H9 (cell line): ENCODE data around the gene S100Z. TPM values are rescaled to one million over a fixed set of nuclear protein-coding genes. Genes with fewer than 3 reads are reported as not detected.

Experiments
- DNase-seq: peaks from one replicate; pipeline ENCODE4 v3.0.0-alpha.2; 2017
- H2AFZ ChIP-seq: one replicate; pipeline ENCODE4 v1.6.1; 2013; ENCODE audit warnings: mild to moderate bottlenecking, low read length, control low read depth, moderate library complexity
- H2AK5ac ChIP-seq: 2 replicates; pipeline ENCODE4 v1.6.1; 2013; ENCODE audit warnings: low read length, control low read depth, mixed read lengths; ENCODE audit not compliant: insufficient read length
- H2BK120ac ChIP-seq: one replicate; pipeline ENCODE4 v1.6.1; 2013; ENCODE audit warnings: low read depth, mild to moderate bottlenecking, low read length, control low read depth, inconsistent platforms; ENCODE audit not compliant: poor library complexity, severe bottlenecking
- H2BK12ac ChIP-seq: 2 replicates; pipeline ENCODE4 v1.6.1; 2013; ENCODE audit warnings: low read length, control low read depth, mixed read lengths, low read depth; ENCODE audit not compliant: insufficient read length
- H2BK15ac ChIP-seq: 2 replicates; pipeline ENCODE4 v1.6.1; 2013; ENCODE audit warnings: low read depth, low read length, control low read depth
- H2BK20ac ChIP-seq: one replicate; pipeline ENCODE4 v1.6.1; 2013; ENCODE audit warnings: low read depth, mild to moderate bottlenecking, low read length, control low read depth, inconsistent platforms; ENCODE audit not compliant: poor library complexity, severe bottlenecking
- H2BK5ac ChIP-seq: 2 replicates; pipeline ENCODE4 v1.6.1; 2013; ENCODE audit warnings: low read length, control low read depth, mixed read lengths; ENCODE audit not compliant: insufficient read length
- H3K14ac ChIP-seq: 2 replicates; pipeline ENCODE4 v1.6.1; 2013; ENCODE audit warnings: low read length, control low read depth; ENCODE audit not compliant: insufficient read depth
- H3K18ac ChIP-seq: 2 replicates; pipeline ENCODE4 v1.6.1; 2013; ENCODE audit warnings: low read depth, mild to moderate bottlenecking, mixed read lengths, low read length, control low read depth; ENCODE audit not compliant: insufficient read length
- H3K23ac ChIP-seq: 2 replicates; pipeline ENCODE4 v1.6.1; 2013; ENCODE audit warnings: low read length, control low read depth, mixed read lengths, low read depth; ENCODE audit not compliant: insufficient read length
- H3K23me2 ChIP-seq: 2 replicates; pipeline ENCODE4 v1.6.1; 2013; ENCODE audit warnings: low read depth, mild to moderate bottlenecking, mixed read lengths, low read length, control low read depth; ENCODE audit not compliant: insufficient read length, poor library complexity, severe bottlenecking
- H3K27ac ChIP-seq: 2 replicates; pipeline ENCODE4 v1.5.1; 2013; ENCODE audit warnings: low read length, control low read depth, mixed read lengths, low read depth; ENCODE audit not compliant: insufficient read length
- H3K27me3 ChIP-seq: 2 replicates; pipeline ENCODE4 v1.6.1; 2013; ENCODE audit warnings: low read length, control low read depth, inconsistent platforms; ENCODE audit not compliant: insufficient read depth
- H3K4ac ChIP-seq: 2 replicates; pipeline ENCODE4 v1.6.1; 2013; ENCODE audit warnings: low read depth, mild to moderate bottlenecking, control low read depth, inconsistent platforms, low read length, moderate library complexity
- H3K4me1 ChIP-seq: 2 replicates; pipeline ENCODE4 v1.6.1; 2013; ENCODE audit warnings: low read length, control low read depth, inconsistent platforms; ENCODE audit not compliant: insufficient read depth
- H3K4me2 ChIP-seq: 2 replicates; pipeline ENCODE4 v1.6.1; 2013; ENCODE audit warnings: low read length, control low read depth, mixed read lengths; ENCODE audit not compliant: insufficient read length, insufficient read depth
- H3K56ac ChIP-seq: 2 replicates; pipeline ENCODE4 v1.6.1; 2013; ENCODE audit warnings: low read depth, mild to moderate bottlenecking, mixed read lengths, low read length, control low read depth; ENCODE audit not compliant: insufficient read length
- H3K79me1 ChIP-seq: 2 replicates; pipeline ENCODE4 v1.6.1; 2013; ENCODE audit warnings: low read depth, mild to moderate bottlenecking, moderate library complexity, low read length, control low read depth, inconsistent platforms; ENCODE audit not compliant: insufficient read depth, poor library complexity, severe bottlenecking
- H3K79me2 ChIP-seq: 2 replicates; pipeline ENCODE4 v1.6.1; 2013; ENCODE audit warnings: low read length, control low read depth, inconsistent platforms; ENCODE audit not compliant: insufficient read depth
- H3K9ac ChIP-seq: 2 replicates; pipeline ENCODE4 v1.6.1; 2013; ENCODE audit warnings: low read length, control low read depth, mixed read lengths; ENCODE audit not compliant: insufficient read length; ENCODE audit errors: extremely low read depth
- H3K9me3 ChIP-seq: one replicate; pipeline ENCODE4 v1.6.1; 2013; ENCODE audit warnings: low read depth, low read length, inconsistent platforms; ENCODE audit not compliant: control insufficient read depth
- H3T11ph ChIP-seq: one replicate; pipeline ENCODE4 v1.6.1; 2013; ENCODE audit warnings: mild to moderate bottlenecking, low read length, control low read depth, inconsistent platforms
- H4K20me1 ChIP-seq: one replicate; pipeline ENCODE4 v1.6.1; 2013; ENCODE audit not compliant: control insufficient read depth, insufficient read length, insufficient read depth
- H4K5ac ChIP-seq: 2 replicates; pipeline ENCODE4 v1.6.1; 2013; ENCODE audit warnings: low read depth, mild to moderate bottlenecking, mixed read lengths, low read length, control low read depth; ENCODE audit not compliant: insufficient read length
- H4K8ac ChIP-seq: replicated peaks from 2 replicates; pipeline ENCODE4 v1.6.1; 2013; ENCODE audit warnings: low read length, control low read depth, mixed read lengths, low read depth; ENCODE audit not compliant: insufficient read length
- H4K91ac ChIP-seq: 2 replicates; pipeline ENCODE4 v1.6.1; 2013; ENCODE audit warnings: low read depth, mild to moderate bottlenecking, moderate library complexity, mixed read lengths, low read length, control low read depth; ENCODE audit not compliant: insufficient read length
- H3K27ac Mint-ChIP-seq, 3 experiments: 2 replicates in 2 of 3; 3 replicates in 1 of 3; pipeline ENCODE4 v1.8.0; 2020 to 2021; ENCODE audit warnings: mixed read lengths in 3 of 3, mild to moderate bottlenecking in 1 of 3, moderate library complexity in 1 of 3
- H3K27me3 Mint-ChIP-seq: 2 replicates; pipeline ENCODE4 v1.8.0; 2021; ENCODE audit warnings: low read depth, mild to moderate bottlenecking, moderate library complexity, mixed read lengths
- H3K36me3 Mint-ChIP-seq, 3 experiments: 2 replicates in 2 of 3; 3 replicates in 1 of 3; pipeline ENCODE4 v1.8.0; 2020 to 2021; ENCODE audit warnings: low read depth in 3 of 3, mixed read lengths in 3 of 3; ENCODE audit not compliant: insufficient read depth in 1 of 3
- H3K4me1 Mint-ChIP-seq, 2 experiments: 2 replicates each; pipeline ENCODE4 v1.8.0; 2020; ENCODE audit warnings: mixed read lengths in 2 of 2
- H3K4me3 Mint-ChIP-seq, 2 experiments: 2 replicates in 1 of 2; 3 replicates in 1 of 2; pipeline ENCODE4 v1.8.0; 2020 to 2021; ENCODE audit warnings: mild to moderate bottlenecking in 2 of 2, mixed read lengths in 2 of 2, moderate library complexity in 1 of 2
- H3K9me3 Mint-ChIP-seq, 2 experiments: 2 replicates in 1 of 2; 3 replicates in 1 of 2; pipeline ENCODE4 v1.8.0; 2020; ENCODE audit warnings: mild to moderate bottlenecking in 2 of 2, mixed read lengths in 2 of 2, moderate library complexity in 1 of 2
- WGBS: extraction: QIAGEN DNeasy Blood & Tissue Kit; methylation state at CpG from one replicate; pipeline ENCODE4 v1.1.7; 2013; ENCODE audit warnings: missing lambda C conversion rate, low lambda C conversion rate, mixed read lengths; ENCODE audit not compliant: insufficient read length; ENCODE audit errors: extremely low coverage; 5-methylcytosine and 5-hydroxymethylcytosine counted together
- total RNA-seq: library from RNA; stranded (reverse); gene quantifications from 2 replicates; pipeline ENCODE4 v1.2.1, GENCODE V29; 2021
- TF ChIP-seq, protein P1 (sequence below): fragments of 200-600 bp; sonication (generic); conservative IDR thresholded peaks from 3 replicates; pipeline ENCODE4 v1.8.0; 2021; ENCODE audit warnings: antibody characterized with exemption, mild to moderate bottlenecking

S100Z gene
- total RNA-seq, 1 experiment from 2014 or later: not detected

DNA sequence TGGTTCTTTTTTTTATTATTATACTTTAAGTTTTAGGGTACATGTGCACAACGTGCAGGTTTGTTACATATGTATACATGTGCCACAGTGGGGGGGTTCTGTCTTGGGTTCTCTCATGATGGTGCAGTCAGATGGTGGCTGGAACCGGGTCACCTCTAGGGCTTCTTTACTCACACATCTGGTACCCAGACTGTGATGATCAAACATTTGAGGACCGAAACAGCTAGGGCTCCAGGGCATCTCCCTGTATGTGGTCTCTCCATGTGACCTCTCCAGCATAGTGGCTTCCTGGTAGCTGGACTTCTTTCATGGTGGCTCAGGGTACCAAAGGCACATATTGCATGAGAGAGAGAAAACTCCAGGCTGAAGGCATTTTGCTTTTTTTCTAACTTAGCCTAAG is 93.2 kb downstream of the S100Z start:
- no peak overlapping the region for H2BK5ac ChIP-seq
- no peak overlapping the region for H2BK20ac ChIP-seq
- no peak overlapping the region for H2AFZ ChIP-seq
- no peak overlapping the region for H2BK12ac ChIP-seq
- Mint-ChIP-seq H3K9me3 (no peaks in the 10 kb centered on the region), H3K36me3 (no peaks in the 10 kb centered on the region; a peak in 2 of 7 replicates), H3K4me3 (no peak overlapping the region), H3K4me1 (0 out of 4 replicates have a peak, but pooled peaks cover 0 to 3% of the 10 kb centered on the region in 2 experiments), H3K27ac (no peak overlapping the region), H3K27me3 (peaks cover under 1% of the 10 kb centered on the region)
- no peak overlapping the region for H3K18ac ChIP-seq
- no peak overlapping the region for H3K27ac ChIP-seq
- TF ChIP-seq, protein P1, sequence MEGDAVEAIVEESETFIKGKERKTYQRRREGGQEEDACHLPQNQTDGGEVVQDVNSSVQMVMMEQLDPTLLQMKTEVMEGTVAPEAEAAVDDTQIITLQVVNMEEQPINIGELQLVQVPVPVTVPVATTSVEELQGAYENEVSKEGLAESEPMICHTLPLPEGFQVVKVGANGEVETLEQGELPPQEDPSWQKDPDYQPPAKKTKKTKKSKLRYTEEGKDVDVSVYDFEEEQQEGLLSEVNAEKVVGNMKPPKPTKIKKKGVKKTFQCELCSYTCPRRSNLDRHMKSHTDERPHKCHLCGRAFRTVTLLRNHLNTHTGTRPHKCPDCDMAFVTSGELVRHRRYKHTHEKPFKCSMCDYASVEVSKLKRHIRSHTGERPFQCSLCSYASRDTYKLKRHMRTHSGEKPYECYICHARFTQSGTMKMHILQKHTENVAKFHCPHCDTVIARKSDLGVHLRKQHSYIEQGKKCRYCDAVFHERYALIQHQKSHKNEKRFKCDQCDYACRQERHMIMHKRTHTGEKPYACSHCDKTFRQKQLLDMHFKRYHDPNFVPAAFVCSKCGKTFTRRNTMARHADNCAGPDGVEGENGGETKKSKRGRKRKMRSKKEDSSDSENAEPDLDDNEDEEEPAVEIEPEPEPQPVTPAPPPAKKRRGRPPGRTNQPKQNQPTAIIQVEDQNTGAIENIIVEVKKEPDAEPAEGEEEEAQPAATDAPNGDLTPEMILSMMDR: no peak
- H3K23me2 ChIP-seq: no peaks in the 10 kb centered on the region
- no peak overlapping the region for H3K56ac ChIP-seq
- no peaks in the 10 kb centered on the region for H3K79me2 ChIP-seq
- H2BK120ac ChIP-seq: no peak overlapping the region
- H4K5ac ChIP-seq: no peak overlapping the region
- no peak overlapping the region for H3K4me2 ChIP-seq
- H4K8ac ChIP-seq: no peak overlapping the region
- no peaks in the 10 kb centered on the region for H3K27me3 ChIP-seq
- no peak overlapping the region for H3T11ph ChIP-seq
- H2AK5ac ChIP-seq: no peak overlapping the region
- H3K14ac ChIP-seq: no peak overlapping the region
- no peaks in the 10 kb centered on the region for H4K20me1 ChIP-seq
- no peaks in the 10 kb centered on the region for H3K4me1 ChIP-seq
- no peak overlapping the region for H2BK15ac ChIP-seq
- H3K4ac ChIP-seq: no peak overlapping the region
- DNase-seq: no peak
- no peak overlapping the region for H4K91ac ChIP-seq
- no CpG with 5 or more reads among the region's 3 CpGs for WGBS
- no peak overlapping the region for H3K23ac ChIP-seq
- no peaks in the 10 kb centered on the region for H3K79me1 ChIP-seq
- H3K9me3 ChIP-seq: no peaks in the 10 kb centered on the region
- no peak overlapping the region for H3K9ac ChIP-seq
